Measurements from ENCODE around the gene EVA1A.

Gene EVA1A

DNA sequence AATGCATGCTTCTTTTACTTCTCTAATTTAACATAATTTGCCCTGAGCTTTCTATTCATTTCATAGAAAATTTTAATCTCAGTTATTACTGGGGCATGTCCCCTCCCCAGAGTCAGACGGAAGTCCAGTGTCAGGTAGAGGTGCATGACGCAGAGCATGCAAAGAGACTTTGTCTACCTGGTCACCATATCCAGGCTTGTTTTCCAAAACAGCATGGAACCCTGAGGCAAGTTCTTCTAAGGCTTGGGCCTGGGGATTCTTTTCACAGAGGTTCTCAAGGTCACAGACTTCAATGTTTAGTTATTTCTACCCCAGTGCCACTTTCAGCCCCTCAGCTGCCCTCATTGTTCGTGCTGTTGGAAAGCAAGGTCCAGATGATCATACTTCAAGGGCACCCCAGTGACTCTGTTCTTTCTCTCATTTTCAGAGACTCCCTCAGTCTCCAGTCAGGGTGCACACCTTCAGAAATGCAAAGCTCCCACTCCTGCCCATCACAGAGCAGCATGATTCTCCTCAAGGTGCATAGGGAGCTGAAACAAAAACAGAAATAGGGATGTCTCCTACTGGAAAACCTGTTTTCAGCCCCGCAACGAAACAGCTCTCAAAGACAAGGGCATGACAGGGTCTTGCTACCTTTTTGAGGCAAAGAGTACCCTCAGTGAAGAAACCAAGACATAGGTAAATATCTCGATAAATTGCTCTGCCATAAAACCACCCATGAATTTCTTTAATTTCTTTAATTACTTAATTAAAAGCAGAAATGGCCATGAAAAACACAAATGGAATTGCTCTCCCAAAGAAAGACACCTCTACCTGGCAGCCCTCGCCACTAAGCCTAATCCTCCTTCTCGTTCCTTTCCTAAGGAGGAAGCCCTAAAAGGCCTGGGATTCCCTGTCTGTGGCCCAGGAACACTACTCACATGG, 9.5 kb upstream of the EVA1A start:
- Histone ChIP-seq H3K36me3 (ENCODE audit: control insufficient read depth in 1 of 2, insufficient read depth in 2 of 2, low read length in 2 of 2) (no peaks in the 10 kb centered on the region), H3K4me3 (ENCODE audit: low read depth in 1 of 2, low read length in 2 of 2) (no peak overlapping the region), H3K4me1 (ENCODE audit: control insufficient read depth in 1 of 2, insufficient read depth in 2 of 2, low read length in 2 of 2) (no peaks in the 10 kb centered on the region), H3K9me3 (ENCODE audit: control insufficient read depth in 1 of 2, low read length in 2 of 2) (no peaks in the 10 kb centered on the region), H3K27me3 (ENCODE audit: low read depth, low read length) (no peaks in the 10 kb centered on the region), H3K27ac (ENCODE audit: low read length) (no peak overlapping the region)

DNA sequence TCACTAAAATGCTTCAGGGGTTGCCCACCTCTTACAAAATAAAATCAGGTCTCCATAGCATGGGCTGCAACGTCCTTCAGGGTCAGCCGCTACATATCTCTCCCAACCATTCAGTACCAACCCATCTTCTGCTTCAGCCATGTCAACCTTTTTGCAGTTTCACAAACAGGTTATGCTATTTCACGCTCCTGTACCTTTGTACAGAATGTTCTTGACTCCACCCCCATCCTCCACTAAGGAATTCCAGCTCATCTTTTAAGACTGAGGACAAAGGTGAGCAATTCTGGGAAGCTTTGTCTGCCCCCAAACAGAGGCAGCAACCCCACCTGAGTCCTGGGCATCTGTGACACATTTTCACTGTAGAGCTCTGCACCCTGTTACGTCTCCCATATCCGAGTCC, 8.8 kb upstream of the EVA1A start:
- Histone ChIP-seq H3K27me3 (ENCODE audit: low read depth, low read length) (no peaks in the 10 kb centered on the region), H3K9me3 (ENCODE audit: control insufficient read depth in 1 of 2, low read length in 2 of 2) (no peaks in the 10 kb centered on the region), H3K4me3 (ENCODE audit: low read depth in 1 of 2, low read length in 2 of 2) (no peak overlapping the region), H3K36me3 (ENCODE audit: control insufficient read depth in 1 of 2, insufficient read depth in 2 of 2, low read length in 2 of 2) (no peaks in the 10 kb centered on the region), H3K4me1 (ENCODE audit: control insufficient read depth in 1 of 2, insufficient read depth in 2 of 2, low read length in 2 of 2) (no peaks in the 10 kb centered on the region), H3K27ac (ENCODE audit: low read length) (no peak overlapping the region)

DNA sequence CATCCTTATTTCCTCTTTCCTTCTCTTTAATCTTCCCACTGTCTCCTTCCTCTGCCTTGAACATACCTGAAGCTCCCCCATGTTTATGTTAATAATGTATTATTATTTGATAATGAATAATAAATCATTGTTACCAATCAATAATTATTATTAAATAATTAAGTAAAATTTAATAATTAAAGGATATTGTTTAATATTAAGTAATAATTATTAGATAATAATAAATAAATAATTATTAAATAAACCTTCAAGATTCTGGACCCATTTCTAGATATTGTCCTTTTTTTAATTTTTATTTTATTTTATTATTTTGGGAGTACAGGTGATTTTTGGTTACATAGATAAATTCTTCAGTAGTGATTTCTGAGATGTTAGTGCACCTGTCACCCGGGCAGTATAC, 7.4 kb upstream of the EVA1A start:
- H3K27ac ChIP-seq (ENCODE audit: low read length): no peak overlapping the region
- no peaks in the 10 kb centered on the region for H3K36me3 ChIP-seq (ENCODE audit: control insufficient read depth in 1 of 2, insufficient read depth in 2 of 2, low read length in 2 of 2)
- no peaks in the 10 kb centered on the region for H3K27me3 ChIP-seq (ENCODE audit: low read depth, low read length)
- no peak overlapping the region for H3K4me3 ChIP-seq (ENCODE audit: low read depth in 1 of 2, low read length in 2 of 2)
- H3K4me1 ChIP-seq (ENCODE audit: control insufficient read depth in 1 of 2, insufficient read depth in 2 of 2, low read length in 2 of 2): no peaks in the 10 kb centered on the region
- H3K9me3 ChIP-seq (ENCODE audit: control insufficient read depth in 1 of 2, low read length in 2 of 2): no peaks in the 10 kb centered on the region

DNA sequence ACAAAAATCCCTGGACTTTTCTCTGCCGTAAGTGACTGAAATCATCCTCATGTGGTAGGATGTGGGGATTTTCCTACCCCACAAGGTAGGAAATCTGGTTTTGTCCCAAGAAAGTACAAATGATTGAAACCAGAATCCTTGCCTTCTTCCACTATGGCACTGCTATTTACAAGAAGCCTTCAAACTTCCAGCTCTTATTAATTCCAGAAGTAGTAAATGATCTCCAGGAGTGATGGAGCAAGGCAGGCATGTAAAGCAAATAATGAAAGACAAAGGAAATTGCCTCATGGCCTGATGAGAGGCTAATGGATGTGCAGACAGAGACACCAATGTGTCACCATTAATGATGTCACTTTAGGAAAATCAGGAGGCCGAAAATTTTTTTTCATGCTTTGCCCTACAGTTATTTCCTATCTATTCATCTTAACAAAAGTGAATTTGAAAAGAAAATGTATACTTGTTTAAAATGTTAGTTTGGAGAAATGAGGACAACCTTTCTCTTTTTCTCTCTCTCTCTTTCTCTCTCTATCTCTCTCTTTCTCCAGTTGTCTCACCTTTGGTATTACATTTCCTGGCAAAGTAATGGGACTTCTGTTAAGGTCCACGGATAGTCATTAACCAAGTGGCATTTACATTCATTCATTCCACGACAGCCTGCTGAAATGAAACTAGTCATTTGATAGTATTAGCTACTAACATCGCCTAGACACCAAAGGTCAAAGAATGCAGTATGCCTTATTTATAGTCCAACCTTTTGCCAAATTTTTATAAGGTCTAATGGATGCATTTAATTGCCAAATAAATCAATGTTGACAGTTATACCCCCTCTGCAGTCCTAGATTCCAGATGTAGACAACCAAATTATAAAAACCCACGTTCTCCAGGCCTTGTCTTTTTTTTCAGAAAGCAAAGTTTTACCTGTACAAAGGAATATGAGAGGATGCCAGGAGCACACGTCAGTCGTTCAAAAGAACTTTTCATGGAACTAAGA, 5.0 kb upstream of the EVA1A start:
- Histone ChIP-seq H3K4me3 (ENCODE audit: low read depth in 1 of 2, low read length in 2 of 2) (no peak overlapping the region), H3K27me3 (ENCODE audit: low read depth, low read length) (no peaks in the 10 kb centered on the region), H3K4me1 (ENCODE audit: control insufficient read depth in 1 of 2, insufficient read depth in 2 of 2, low read length in 2 of 2) (peaks cover 0 to 3% of the 10 kb centered on the region in 2 donors), H3K9me3 (ENCODE audit: control insufficient read depth in 1 of 2, low read length in 2 of 2) (no peaks in the 10 kb centered on the region), H3K36me3 (ENCODE audit: control insufficient read depth in 1 of 2, insufficient read depth in 2 of 2, low read length in 2 of 2) (no peaks in the 10 kb centered on the region), H3K27ac (ENCODE audit: low read length) (no peak overlapping the region)

GRCh38 chr2:75564713-75565359, 4.1 kb upstream of the EVA1A start:
- Histone ChIP-seq H3K4me1 (ENCODE audit: control insufficient read depth in 1 of 2, insufficient read depth in 2 of 2, low read length in 2 of 2) (peaks cover 0 to 12% of the 10 kb centered on the region in 2 donors), H3K27me3 (ENCODE audit: low read depth, low read length) (no peaks in the 10 kb centered on the region), H3K27ac (ENCODE audit: low read length) (no peak overlapping the region), H3K4me3 (ENCODE audit: low read depth in 1 of 2, low read length in 2 of 2) (no peak overlapping the region), H3K36me3 (ENCODE audit: control insufficient read depth in 1 of 2, insufficient read depth in 2 of 2, low read length in 2 of 2) (no peaks in the 10 kb centered on the region), H3K9me3 (ENCODE audit: control insufficient read depth in 1 of 2, low read length in 2 of 2) (no peaks in the 10 kb centered on the region)

DNA sequence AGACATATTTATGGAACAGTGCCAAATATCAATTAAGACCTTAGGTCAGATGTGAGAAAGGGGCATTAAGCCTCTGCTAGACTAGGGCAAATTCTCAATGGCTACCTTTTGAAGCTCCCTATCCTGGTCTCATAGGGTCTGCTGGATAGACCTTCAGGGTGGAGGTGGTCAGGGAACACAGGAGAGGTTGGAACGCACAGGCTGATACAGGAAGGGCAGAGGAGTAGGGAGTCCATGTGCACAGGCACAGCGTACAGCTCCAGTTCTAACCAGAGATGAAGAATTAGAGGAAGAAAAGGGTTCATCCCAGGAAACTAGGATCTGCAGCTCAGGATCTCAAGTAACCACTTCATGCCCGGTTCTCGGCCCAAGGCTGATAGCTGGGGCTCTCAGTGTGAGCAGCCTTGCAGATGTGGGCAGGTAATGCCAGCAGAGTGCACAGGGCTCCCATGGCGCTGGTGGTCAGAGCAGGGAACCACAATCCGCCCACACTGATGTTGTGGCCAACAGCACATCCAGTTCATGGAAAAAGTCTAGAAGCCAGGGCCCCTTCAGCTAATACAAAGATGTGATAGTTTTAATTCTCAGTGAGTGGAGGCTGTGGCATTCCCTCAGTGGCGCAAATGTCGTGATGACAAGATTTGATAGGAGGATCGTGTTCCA, 3.4 kb upstream of the EVA1A start:
- H3K27me3 ChIP-seq (ENCODE audit: low read depth, low read length): no peaks in the 10 kb centered on the region

DNA sequence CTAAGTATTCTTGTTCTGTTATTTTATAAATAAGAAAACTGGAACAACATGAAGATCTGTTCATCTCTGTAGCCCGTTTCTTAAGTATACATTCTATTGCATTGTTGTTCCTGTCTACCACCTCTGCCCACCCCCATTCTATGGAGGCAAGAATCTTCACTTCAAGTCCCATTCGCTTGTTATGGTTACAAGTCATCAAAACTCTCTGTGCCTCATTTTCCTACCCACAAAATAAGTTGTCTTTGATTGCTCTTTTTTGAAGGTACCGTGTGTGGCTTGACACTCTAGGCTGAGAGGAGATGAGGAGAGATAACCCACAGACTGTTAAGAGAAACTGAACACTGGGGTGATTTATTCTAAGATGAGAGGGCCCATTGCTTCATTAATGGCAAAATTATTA, 2.9 kb upstream of the EVA1A start:
- Histone ChIP-seq H3K9me3 (ENCODE audit: control insufficient read depth in 1 of 2, low read length in 2 of 2) (no peaks in the 10 kb centered on the region), H3K27me3 (ENCODE audit: low read depth, low read length) (no peaks in the 10 kb centered on the region), H3K4me3 (ENCODE audit: low read depth in 1 of 2, low read length in 2 of 2) (no peak overlapping the region), H3K4me1 (ENCODE audit: control insufficient read depth in 1 of 2, insufficient read depth in 2 of 2, low read length in 2 of 2) (peaks cover 0 to 13% of the 10 kb centered on the region in 2 donors), H3K27ac (ENCODE audit: low read length) (no peak overlapping the region), H3K36me3 (ENCODE audit: control insufficient read depth in 1 of 2, insufficient read depth in 2 of 2, low read length in 2 of 2) (no peaks in the 10 kb centered on the region)

More for the DNA sequence above, 3.4 kb upstream of the EVA1A start:
- no peak overlapping the region for H3K4me3 ChIP-seq (ENCODE audit: low read depth in 1 of 2, low read length in 2 of 2)
- H3K4me1 ChIP-seq (ENCODE audit: control insufficient read depth in 1 of 2, insufficient read depth in 2 of 2, low read length in 2 of 2): peaks cover 0 to 13% of the 10 kb centered on the region in 2 donors
- no peaks in the 10 kb centered on the region for H3K9me3 ChIP-seq (ENCODE audit: control insufficient read depth in 1 of 2, low read length in 2 of 2)
- H3K27ac ChIP-seq (ENCODE audit: low read length): no peak overlapping the region
- no peaks in the 10 kb centered on the region for H3K36me3 ChIP-seq (ENCODE audit: control insufficient read depth in 1 of 2, insufficient read depth in 2 of 2, low read length in 2 of 2)

- Histone ChIP-seq H3K27me3 (ENCODE audit: low read depth, low read length) (no peaks in the 10 kb centered on the region), H3K4me1 (ENCODE audit: control insufficient read depth in 1 of 2, insufficient read depth in 2 of 2, low read length in 2 of 2) (peaks cover 0 to 13% of the 10 kb centered on the region in 2 donors), H3K4me3 (ENCODE audit: low read depth in 1 of 2, low read length in 2 of 2) (no peak overlapping the region), H3K9me3 (ENCODE audit: control insufficient read depth in 1 of 2, low read length in 2 of 2) (no peaks in the 10 kb centered on the region), H3K27ac (ENCODE audit: low read length) (no peak overlapping the region), H3K36me3 (ENCODE audit: control insufficient read depth in 1 of 2, insufficient read depth in 2 of 2, low read length in 2 of 2) (no peaks in the 10 kb centered on the region)
Observed at GRCh38 chr2:75562513-75562864, 1.8 kb upstream of the EVA1A start.

DNA sequence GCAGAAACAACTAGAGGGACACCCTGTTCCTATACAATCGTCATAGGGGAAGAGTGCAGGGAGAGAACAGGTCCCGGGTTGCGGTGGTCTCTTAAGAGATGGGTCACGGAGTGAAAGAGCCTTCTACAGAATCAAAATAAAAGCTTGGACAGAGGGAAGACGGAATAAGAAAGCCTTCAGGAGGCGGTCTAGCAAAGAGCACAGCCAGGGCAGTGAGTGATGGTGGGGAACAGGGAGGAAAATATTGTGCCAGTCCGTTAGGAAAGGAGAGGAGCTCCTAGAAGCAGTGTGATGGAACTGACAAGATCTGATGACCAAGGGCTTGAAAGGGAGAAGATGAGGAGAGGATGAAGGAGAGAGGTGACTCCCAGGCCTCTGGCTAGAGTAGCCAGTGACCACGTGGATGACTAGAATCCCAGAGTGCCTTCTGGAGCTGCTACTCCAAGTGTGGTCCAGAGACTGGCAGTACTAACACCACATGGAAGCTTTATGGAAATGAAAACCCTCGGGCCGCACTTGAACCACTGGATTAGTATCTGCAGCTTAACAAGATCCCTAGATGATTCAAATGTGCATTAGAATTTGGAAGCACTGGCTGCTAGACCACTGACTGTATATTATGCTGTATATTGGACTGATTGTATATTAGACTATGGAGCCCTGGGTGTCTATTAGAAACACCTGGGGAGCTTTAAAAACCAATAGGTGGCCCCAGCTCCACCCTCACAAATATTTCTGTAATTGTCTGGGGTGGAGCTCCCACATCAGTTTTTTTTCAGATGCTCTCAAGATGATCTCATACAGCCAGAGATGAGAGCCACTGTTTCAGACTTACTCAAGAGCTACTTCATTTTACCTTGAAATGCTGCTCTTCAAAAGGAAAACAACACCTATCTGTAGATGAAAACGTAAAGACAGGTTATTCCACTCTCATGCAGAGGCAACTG, 1.1 kb upstream of the EVA1A start:
- H3K4me3 ChIP-seq (ENCODE audit: low read depth in 1 of 2, low read length in 2 of 2): peak overlapping the region in 1 of 2 donors; percentile 67
- H3K27me3 ChIP-seq (ENCODE audit: low read depth, low read length): no peaks in the 10 kb centered on the region
- no peak overlapping the region for H3K27ac ChIP-seq (ENCODE audit: low read length)
- H3K4me1 ChIP-seq (ENCODE audit: control insufficient read depth in 1 of 2, insufficient read depth in 2 of 2, low read length in 2 of 2): peaks cover 0 to 13% of the 10 kb centered on the region in 2 donors
- H3K36me3 ChIP-seq (ENCODE audit: control insufficient read depth in 1 of 2, insufficient read depth in 2 of 2, low read length in 2 of 2): no peaks in the 10 kb centered on the region
- H3K9me3 ChIP-seq (ENCODE audit: control insufficient read depth in 1 of 2, low read length in 2 of 2): no peaks in the 10 kb centered on the region
